Smooth muscle cell (in vitro differentiated cells): ENCODE data around the gene GSG1L. TPM values are rescaled to one million over a fixed set of nuclear protein-coding genes. Genes with fewer than 3 reads are reported as not detected.

ENCODE experiments used
- DNase-seq: peaks from one replicate; lab custom pipeline; 2025; ENCODE audit not compliant: unreplicated experiment; lab: John Stamatoyannopoulos, UW
- H2AFZ ChIP-seq: fragments of 200-600 bp; sonication (generic); 2 replicates; pipeline ENCODE4 v1.6.0; 2016; ENCODE audit warnings: antibody characterized with exemption, low read depth, mild to moderate bottlenecking
- H3F3A ChIP-seq: fragments of 200-600 bp; sonication (generic); 2 replicates; pipeline ENCODE4 v1.6.0; 2017; ENCODE audit warnings: antibody characterized with exemption, low read depth
- H3K27ac ChIP-seq: fragments of 200-600 bp; sonication (generic); 2 replicates; pipeline ENCODE4 v1.5.1; 2016; ENCODE audit warnings: low read depth, mild to moderate bottlenecking
- H3K27me3 ChIP-seq: fragments of 200-600 bp; sonication (generic); 2 replicates; pipeline ENCODE4 v1.6.1; 2016; ENCODE audit warnings: low read depth, mild to moderate bottlenecking
- H3K36me3 ChIP-seq: fragments of 200-600 bp; sonication (generic); 2 replicates; pipeline ENCODE4 v1.5.1; 2016; ENCODE audit warnings: low read depth
- H3K4me1 ChIP-seq: fragments of 200-600 bp; sonication (generic); 2 replicates; pipeline ENCODE4 v1.5.1; 2016; ENCODE audit warnings: low read depth
- H3K4me2 ChIP-seq: fragments of 200-600 bp; sonication (generic); 2 replicates; pipeline ENCODE4 v1.6.0; 2016; ENCODE audit warnings: mild to moderate bottlenecking
- H3K4me3 ChIP-seq: fragments of 200-600 bp; sonication (generic); 2 replicates; pipeline ENCODE4 v1.5.1; 2016; ENCODE audit warnings: mild to moderate bottlenecking
- H3K79me2 ChIP-seq: fragments of 200-600 bp; sonication (generic); 2 replicates; pipeline ENCODE4 v1.6.0; 2016; ENCODE audit warnings: low read depth, mild to moderate bottlenecking
- H3K9ac ChIP-seq: fragments of 200-600 bp; sonication (generic); 2 replicates; pipeline ENCODE4 v1.6.0; 2016; ENCODE audit warnings: low read depth
- H3K9me3 ChIP-seq: fragments of 200-600 bp; sonication (generic); replicated peaks from 2 replicates; pipeline ENCODE4 v1.5.1; 2016; ENCODE audit warnings: low read depth
- H4K20me1 ChIP-seq: fragments of 200-600 bp; sonication (generic); 2 replicates; pipeline ENCODE4 v1.6.0; 2016; ENCODE audit warnings: low read depth
- CTCF ChIP-seq: fragments of 200-600 bp; sonication (generic); IDR thresholded peaks from 2 replicates; pipeline ENCODE4 v1.5.1; 2017; ENCODE audit warnings: borderline replicate concordance, mild to moderate bottlenecking, antibody characterized with exemption; ENCODE audit not compliant: insufficient read depth, poor library complexity, severe bottlenecking
- WGBS: methylation state at CpG from one replicate; pipeline ENCODE4 v1.1.7; 2016; ENCODE audit warnings: low lambda C conversion rate; 5-methylcytosine and 5-hydroxymethylcytosine counted together
- polyA plus RNA-seq: library from polyadenylated mRNA; unstranded; fragments of >200 nt; fragmentation: Nextera tagmentation; extraction: Ambion mirVana; gene quantifications from 2 replicates; pipeline ENCODE4 v1.2.1, GENCODE V29; 2016
- total RNA-seq: library from RNA; depleted of rRNA; stranded (reverse); fragments of >200 nt; gene quantifications from 2 replicates; pipeline ENCODE4 v1.2.3, GENCODE V29; 2014

GSG1L gene
- total and polyA plus RNA-seq, 2 experiments from 2014 or later = 0.31 TPM; not detected in 1

GRCh38 chr16:27920391-27920891 lies 143.1 kb downstream of the GSG1L start:
- Histone ChIP-seq H3K9ac (no peak overlapping the region), H3K4me1 (no peaks in the 10 kb centered on the region), H3K9me3 (no peaks in the 10 kb centered on the region), H3K27me3 (no peaks in the 10 kb centered on the region), H3K27ac (no peak overlapping the region), H3K79me2 (no peaks in the 10 kb centered on the region), H3K4me2 (no peak overlapping the region), H3F3A (no peaks in the 10 kb centered on the region), H2AFZ (no peak overlapping the region), H3K36me3 (no peaks in the 10 kb centered on the region), H3K4me3 (no peak overlapping the region), H4K20me1 (no peaks in the 10 kb centered on the region)
- no peak for DNase-seq
- WGBS = 16% methylated on average over 11 of the region's 11 CpGs
- peak; percentile 26 for TF ChIP-seq CTCF

- no peak overlapping the region for H2AFZ ChIP-seq
- DNase-seq = no peak
- WGBS = 66% methylated on average over 5 of the region's 5 CpGs
Measured at GRCh38 chr16:27918755-27919154, 144.8 kb downstream of the GSG1L start.

GRCh38 chr16:27917949-27918348 lies 145.6 kb downstream of the GSG1L start:
- no peak for TF ChIP-seq CTCF
- DNase-seq = no peak

More at GRCh38 chr16:27918755-27919154, 144.8 kb downstream of the GSG1L start:
- Histone ChIP-seq H3K27me3 (no peaks in the 10 kb centered on the region), H3K9ac (no peak overlapping the region), H3K4me2 (no peak overlapping the region), H3K9me3 (no peaks in the 10 kb centered on the region), H3K4me3 (no peak overlapping the region), H3K79me2 (no peaks in the 10 kb centered on the region), H3K4me1 (no peaks in the 10 kb centered on the region), H3F3A (no peaks in the 10 kb centered on the region), H3K36me3 (no peaks in the 10 kb centered on the region), H4K20me1 (no peaks in the 10 kb centered on the region), H3K27ac (no peak overlapping the region)
- no peak for TF ChIP-seq CTCF

GRCh38 chr16:27911486-27911885 lies 152.0 kb downstream of the GSG1L start:
- Histone ChIP-seq H3K9ac (no peak overlapping the region), H3K27me3 (no peaks in the 10 kb centered on the region)

More at GRCh38 chr16:27917949-27918348, 145.6 kb downstream of the GSG1L start:
- H2AFZ ChIP-seq = no peak overlapping the region
- no peak overlapping the region for H3K9ac ChIP-seq
- H4K20me1 ChIP-seq = no peaks in the 10 kb centered on the region
- H3K4me3 ChIP-seq = no peak overlapping the region
- H3K36me3 ChIP-seq = no peaks in the 10 kb centered on the region
- no peaks in the 10 kb centered on the region for H3K79me2 ChIP-seq
- H3K9me3 ChIP-seq = no peaks in the 10 kb centered on the region
- no peak overlapping the region for H3K4me2 ChIP-seq
- WGBS = 79% methylated on average over 1 of the region's 1 CpG
- H3K4me1 ChIP-seq = no peaks in the 10 kb centered on the region
- H3K27me3 ChIP-seq = no peaks in the 10 kb centered on the region
- no peak overlapping the region for H3K27ac ChIP-seq
- no peaks in the 10 kb centered on the region for H3F3A ChIP-seq

More at GRCh38 chr16:27911486-27911885, 152.0 kb downstream of the GSG1L start:
- H3K4me2 ChIP-seq = no peak overlapping the region
- no peak for TF ChIP-seq CTCF
- no peaks in the 10 kb centered on the region for H3K9me3 ChIP-seq
- no peak overlapping the region for H3K27ac ChIP-seq
- no peaks in the 10 kb centered on the region for H3K79me2 ChIP-seq
- no peak overlapping the region for H3K4me3 ChIP-seq
- H3F3A ChIP-seq = no peaks in the 10 kb centered on the region
- no peak for DNase-seq
- H3K36me3 ChIP-seq = no peaks in the 10 kb centered on the region
- H3K4me1 ChIP-seq = no peaks in the 10 kb centered on the region
- 63% methylated on average over 2 of the region's 2 CpGs for WGBS
- no peak overlapping the region for H2AFZ ChIP-seq
- H4K20me1 ChIP-seq = no peaks in the 10 kb centered on the region
